ENCODE measurements around the gene CAMTA1. TPM values are rescaled to one million over a fixed set of nuclear protein-coding genes. Genes with fewer than 3 reads are reported as not detected.

CAMTA1 gene
- total RNA-seq, 1 experiment from 2014 or later = 69.5 TPM

DNA sequence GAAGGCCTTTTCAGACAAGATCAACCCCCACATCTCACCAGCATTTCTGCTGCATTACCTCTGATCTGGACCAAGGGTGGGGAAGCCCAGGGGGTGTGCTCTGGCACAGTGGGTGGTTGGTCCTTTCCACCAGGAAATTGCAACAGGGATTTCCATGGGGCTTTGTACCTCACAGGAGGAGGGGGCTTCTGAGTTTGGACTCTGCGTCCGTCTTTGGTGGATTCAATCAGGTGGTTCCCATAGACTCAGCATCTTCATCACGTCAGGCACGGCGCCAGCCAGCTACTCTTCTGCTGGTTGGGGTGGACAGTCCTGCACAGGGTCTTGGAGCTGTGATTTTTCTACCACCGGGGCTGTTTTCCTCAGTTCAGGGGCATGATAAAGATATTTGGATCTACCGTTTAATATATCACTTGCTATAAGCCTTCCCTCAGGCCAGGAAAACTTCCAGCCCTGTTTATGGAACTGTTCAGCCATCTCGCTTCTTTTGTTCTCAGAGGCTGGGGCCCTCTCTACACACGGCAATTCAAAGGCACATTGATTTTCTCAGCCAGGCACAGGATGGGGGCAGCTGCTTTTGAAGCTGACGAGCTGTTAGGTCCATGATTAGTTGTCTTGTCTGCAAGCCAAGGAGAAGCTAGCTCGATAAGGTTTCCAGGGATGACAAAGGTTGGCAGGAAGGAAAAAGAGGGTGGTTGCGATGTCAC, 467.3 kb downstream of the CAMTA1 start:
- ChIA-PET RAD21 (ENCODE audit: low non-redundant PET in 1 of 2, low total read pairs in 2 of 2, uncharacterized antibody in 2 of 2, unreplicated experiment in 2 of 2) (no interaction called here), CTCF (no interaction called here), POLR2A (no interaction called here)
- H3K4me2 ChIP-seq (ENCODE audit: low read length) = no peak overlapping the region
- H4K20me1 ChIP-seq (ENCODE audit: insufficient read depth) = no peaks in the 10 kb centered on the region
- no peak overlapping the region for H3K9ac ChIP-seq (ENCODE audit: low read length)
- no peaks in the 10 kb centered on the region for H3K9me3 ChIP-seq (ENCODE audit: control insufficient read depth in 1 of 2, insufficient read depth in 1 of 2, low read depth in 1 of 2, low read length in 2 of 2)
- no peak overlapping the region for H3K4me3 ChIP-seq (replicated peaks in 1 of 2; ENCODE audit: low read depth in 1 of 2, low read length in 2 of 2)
- H3K79me2 ChIP-seq (ENCODE audit: insufficient read depth, low read length) = no peaks in the 10 kb centered on the region
- DNase-seq (ENCODE audit: low read depth, low spot score) = no peak
- H3K9me2 ChIP-seq (ENCODE audit: insufficient read depth) = no peaks in the 10 kb centered on the region
- no peak for TF ChIP-seq FOSL1 (IDR thresholded peaks at IDR 0.05; ENCODE audit: low read depth)
- TF ChIP-seq JUND (IDR thresholded peaks at IDR 0.05) = no peak
- TF ChIP-seq YY1 (IDR thresholded peaks at IDR 0.05; ENCODE audit: extremely low read depth, insufficient replicate concordance, low read depth, low read length) = no peak
- no peak for TF ChIP-seq RAD21 (IDR thresholded peaks at IDR 0.05; ENCODE audit: low read depth)
- TF ChIP-seq, protein P1, sequence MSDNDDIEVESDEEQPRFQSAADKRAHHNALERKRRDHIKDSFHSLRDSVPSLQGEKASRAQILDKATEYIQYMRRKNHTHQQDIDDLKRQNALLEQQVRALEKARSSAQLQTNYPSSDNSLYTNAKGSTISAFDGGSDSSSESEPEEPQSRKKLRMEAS (IDR thresholded peaks at IDR 0.05) = no peak
- no peak for TF ChIP-seq REST (IDR thresholded peaks at IDR 0.05; ENCODE audit: low read depth)
- no peak for TF ChIP-seq EZH2phosphoT487 (IDR thresholded peaks at IDR 0.05; ENCODE audit: borderline replicate concordance)
- no peak for TF ChIP-seq SRF (IDR thresholded peaks at IDR 0.05; ENCODE audit: low read depth)
- TF ChIP-seq EZH2 (IDR thresholded peaks at IDR 0.05) = no peak
- TF ChIP-seq POLR2AphosphoS5 (IDR thresholded peaks at IDR 0.05; ENCODE audit: low read depth, low read length) = no peak
- no peak for TF ChIP-seq ZBTB33 (IDR thresholded peaks at IDR 0.05; ENCODE audit: extremely low read depth, insufficient replicate concordance, low read length)
- no peak for TF ChIP-seq SP1 (IDR thresholded peaks at IDR 0.05; ENCODE audit: low read depth)
- TF ChIP-seq, protein P2, sequence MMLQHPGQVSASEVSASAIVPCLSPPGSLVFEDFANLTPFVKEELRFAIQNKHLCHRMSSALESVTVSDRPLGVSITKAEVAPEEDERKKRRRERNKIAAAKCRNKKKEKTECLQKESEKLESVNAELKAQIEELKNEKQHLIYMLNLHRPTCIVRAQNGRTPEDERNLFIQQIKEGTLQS (IDR thresholded peaks at IDR 0.05) = no peak
- no peak for TF ChIP-seq POLR2A (IDR thresholded peaks at IDR 0.05; ENCODE audit: borderline replicate concordance, extremely low read depth, insufficient read depth, insufficient read length)
- TF ChIP-seq CBX3 (IDR thresholded peaks at IDR 0.05; ENCODE audit: low read depth) = no peak
- TF ChIP-seq TCF7L2 (IDR thresholded peaks at IDR 0.05; ENCODE audit: borderline replicate concordance, extremely low read depth, insufficient read depth, insufficient read length) = no peak
- TF ChIP-seq ZNF274 (IDR thresholded peaks at IDR 0.05; ENCODE audit: low read depth, low read length) = no peak
- TF ChIP-seq SIN3A (IDR thresholded peaks at IDR 0.05; ENCODE audit: low read depth) = no peak
- no peak overlapping the region for H3K27ac ChIP-seq (ENCODE audit: low read depth, low read length)
- no TSS peak for BruUV-seq (replicated peaks)
- H3K27me3 ChIP-seq (ENCODE audit: insufficient read depth, low read length) = no peaks in the 10 kb centered on the region
- H3K36me3 ChIP-seq (ENCODE audit: control insufficient read depth in 1 of 2, insufficient read depth in 2 of 2, low read length in 2 of 2) = no peaks in the 10 kb centered on the region
- peaks cover 0 to 7% of the 10 kb centered on the region in 2 experiments; a peak in 2 of 4 replicates for H3K4me1 ChIP-seq (ENCODE audit: control insufficient read depth in 1 of 2, insufficient read depth in 2 of 2, low read length in 2 of 2)
- no peak for ATAC-seq
- no peak overlapping the region for H2AFZ ChIP-seq (ENCODE audit: low read depth, low read length, poor library complexity, severe bottlenecking)
- intact Hi-C loops (cut with micrococcal nuclease) = no loop called here

Data from HCT116 (cell line).